Uterus (tissue), 2 donors: ENCODE measurements around the gene NKAIN2.

ENCODE experiments used
- CTCF ChIP-seq, 4 experiments: fragments of 200-600 bp in 2 of 4; fragments of 450-650 bp in 2 of 4; sonication (generic) in 2 of 4; IDR thresholded peaks; one replicate each; pipeline ENCODE4 v1.5.1; 2016 to 2019; ENCODE audit warnings: antibody characterized with exemption in 4 of 4, mild to moderate bottlenecking in 2 of 4, moderate library complexity in 1 of 4
- POLR2A ChIP-seq, 2 donors: fragments of 450-650 bp; IDR thresholded peaks; one replicate each; pipeline ENCODE4 v1.6.1; 2016; ENCODE audit warnings: antibody characterized with exemption in 2 of 2, mild to moderate bottlenecking in 1 of 2, moderate library complexity in 1 of 2

GRCh38 chr6:123986938-123987337 is 183.3 kb downstream of the NKAIN2 start:
- TF ChIP-seq POLR2A (IDR thresholded peaks at IDR 0.05) (no peak), CTCF (IDR thresholded peaks at IDR 0.05) (no peak)
